HL-60 (cell line): ENCODE data around the gene SAFB.

ENCODE experiments used
- GABPA ChIP-seq: IDR thresholded peaks from 2 replicates; pipeline ENCODE4 v1.6.1; 2012; ENCODE audit warnings: low read depth
- POLR2AphosphoS5 ChIP-seq: IDR thresholded peaks from 2 replicates; pipeline ENCODE4 v1.6.1; 2012; ENCODE audit warnings: low read depth
- SPI1 ChIP-seq: IDR thresholded peaks from 2 replicates; pipeline ENCODE4 v1.6.1; 2012; ENCODE audit warnings: low read depth, mild to moderate bottlenecking, borderline replicate concordance
- TF ChIP-seq, protein P1 (sequence below): IDR thresholded peaks from one replicate; pipeline ENCODE4 v1.5.1; 2011; ENCODE audit warnings: low read length, control low read depth, inconsistent platforms; ENCODE audit not compliant: insufficient read depth
- TF ChIP-seq, protein P2 (sequence below): IDR thresholded peaks from 2 replicates; pipeline ENCODE4 v1.6.1; 2012; ENCODE audit warnings: low read depth; ENCODE audit not compliant: insufficient replicate concordance

DNA sequence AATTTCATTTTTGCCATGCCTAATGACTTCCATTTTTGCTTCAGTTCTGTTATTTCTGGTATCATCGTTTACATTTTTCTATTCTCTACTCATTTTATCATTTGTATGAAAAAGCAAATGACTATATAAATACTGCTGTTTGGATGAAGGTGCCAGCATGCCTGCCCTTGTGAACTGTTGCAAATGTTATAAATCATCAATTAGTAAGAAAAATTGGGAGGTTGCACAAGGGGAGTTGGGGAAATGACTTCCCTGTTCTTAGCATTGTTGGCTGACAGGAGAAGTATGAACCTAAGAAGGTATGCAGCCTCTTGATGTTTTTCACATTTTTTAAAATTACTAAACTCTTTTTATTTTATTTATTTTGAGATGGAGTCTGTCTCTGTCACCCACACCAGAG, 15.1 kb downstream of the SAFB start:
- TF ChIP-seq, protein P1, sequence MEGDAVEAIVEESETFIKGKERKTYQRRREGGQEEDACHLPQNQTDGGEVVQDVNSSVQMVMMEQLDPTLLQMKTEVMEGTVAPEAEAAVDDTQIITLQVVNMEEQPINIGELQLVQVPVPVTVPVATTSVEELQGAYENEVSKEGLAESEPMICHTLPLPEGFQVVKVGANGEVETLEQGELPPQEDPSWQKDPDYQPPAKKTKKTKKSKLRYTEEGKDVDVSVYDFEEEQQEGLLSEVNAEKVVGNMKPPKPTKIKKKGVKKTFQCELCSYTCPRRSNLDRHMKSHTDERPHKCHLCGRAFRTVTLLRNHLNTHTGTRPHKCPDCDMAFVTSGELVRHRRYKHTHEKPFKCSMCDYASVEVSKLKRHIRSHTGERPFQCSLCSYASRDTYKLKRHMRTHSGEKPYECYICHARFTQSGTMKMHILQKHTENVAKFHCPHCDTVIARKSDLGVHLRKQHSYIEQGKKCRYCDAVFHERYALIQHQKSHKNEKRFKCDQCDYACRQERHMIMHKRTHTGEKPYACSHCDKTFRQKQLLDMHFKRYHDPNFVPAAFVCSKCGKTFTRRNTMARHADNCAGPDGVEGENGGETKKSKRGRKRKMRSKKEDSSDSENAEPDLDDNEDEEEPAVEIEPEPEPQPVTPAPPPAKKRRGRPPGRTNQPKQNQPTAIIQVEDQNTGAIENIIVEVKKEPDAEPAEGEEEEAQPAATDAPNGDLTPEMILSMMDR = no peak
- TF ChIP-seq GABPA (no peak), POLR2AphosphoS5 (no peak), SPI1 (peak; percentile 21; the same call in 1 of the 2 replicates)
- TF ChIP-seq, protein P2, sequence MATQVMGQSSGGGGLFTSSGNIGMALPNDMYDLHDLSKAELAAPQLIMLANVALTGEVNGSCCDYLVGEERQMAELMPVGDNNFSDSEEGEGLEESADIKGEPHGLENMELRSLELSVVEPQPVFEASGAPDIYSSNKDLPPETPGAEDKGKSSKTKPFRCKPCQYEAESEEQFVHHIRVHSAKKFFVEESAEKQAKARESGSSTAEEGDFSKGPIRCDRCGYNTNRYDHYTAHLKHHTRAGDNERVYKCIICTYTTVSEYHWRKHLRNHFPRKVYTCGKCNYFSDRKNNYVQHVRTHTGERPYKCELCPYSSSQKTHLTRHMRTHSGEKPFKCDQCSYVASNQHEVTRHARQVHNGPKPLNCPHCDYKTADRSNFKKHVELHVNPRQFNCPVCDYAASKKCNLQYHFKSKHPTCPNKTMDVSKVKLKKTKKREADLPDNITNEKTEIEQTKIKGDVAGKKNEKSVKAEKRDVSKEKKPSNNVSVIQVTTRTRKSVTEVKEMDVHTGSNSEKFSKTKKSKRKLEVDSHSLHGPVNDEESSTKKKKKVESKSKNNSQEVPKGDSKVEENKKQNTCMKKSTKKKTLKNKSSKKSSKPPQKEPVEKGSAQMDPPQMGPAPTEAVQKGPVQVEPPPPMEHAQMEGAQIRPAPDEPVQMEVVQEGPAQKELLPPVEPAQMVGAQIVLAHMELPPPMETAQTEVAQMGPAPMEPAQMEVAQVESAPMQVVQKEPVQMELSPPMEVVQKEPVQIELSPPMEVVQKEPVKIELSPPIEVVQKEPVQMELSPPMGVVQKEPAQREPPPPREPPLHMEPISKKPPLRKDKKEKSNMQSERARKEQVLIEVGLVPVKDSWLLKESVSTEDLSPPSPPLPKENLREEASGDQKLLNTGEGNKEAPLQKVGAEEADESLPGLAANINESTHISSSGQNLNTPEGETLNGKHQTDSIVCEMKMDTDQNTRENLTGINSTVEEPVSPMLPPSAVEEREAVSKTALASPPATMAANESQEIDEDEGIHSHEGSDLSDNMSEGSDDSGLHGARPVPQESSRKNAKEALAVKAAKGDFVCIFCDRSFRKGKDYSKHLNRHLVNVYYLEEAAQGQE = no peak
